Transverse colon (tissue), 4 donors: ENCODE data around the gene SNRNP25. TPM values are rescaled to one million over a fixed set of nuclear protein-coding genes. Genes with fewer than 3 reads are reported as not detected.

ENCODE experiments used
- DNase-seq: peaks from one replicate; pipeline ENCODE4 v3.0.0-alpha.2; 2019
- H3K27ac ChIP-seq, 4 donors: fragments of 200-600 bp; sonication (generic); 2 replicates each; pipeline ENCODE4 v1.5.1; 2016 to 2018; ENCODE audit warnings: inconsistent platforms in 4 of 4
- H3K27me3 ChIP-seq: fragments of 200-600 bp; sonication (generic); 2 replicates; pipeline ENCODE4 v1.5.1; 2017; ENCODE audit warnings: inconsistent platforms
- H3K36me3 ChIP-seq, 4 donors: fragments of 200-600 bp; sonication (generic); 2 replicates each; pipeline ENCODE4 v1.5.1; 2017 to 2019; ENCODE audit warnings: inconsistent platforms in 4 of 4
- H3K4me1 ChIP-seq, 4 donors: fragments of 200-600 bp; sonication (generic); 2 replicates each; pipeline ENCODE4 v1.5.1; 2017 to 2020; ENCODE audit warnings: inconsistent platforms in 4 of 4
- H3K4me3 ChIP-seq, 4 donors: fragments of 200-600 bp; sonication (generic); 1 replicate in 1 of 4; 2 replicates in 3 of 4; pipeline versions ENCODE4 v1.5.1 to v1.6.1; 2017 to 2019; ENCODE audit warnings: inconsistent platforms in 4 of 4
- H3K9me3 ChIP-seq, 2 donors: fragments of 200-600 bp; sonication (generic); 2 replicates each; pipeline ENCODE4 v1.5.1; 2017 to 2019; ENCODE audit warnings: inconsistent platforms in 2 of 2
- CTCF ChIP-seq, 5 experiments: fragments of 200-600 bp in 3 of 5; fragments of 450-650 bp in 2 of 5; sonication (generic) in 3 of 5; IDR thresholded peaks; 1 replicate in 2 of 5; 2 replicates in 3 of 5; pipeline ENCODE4 v1.5.1; 2016 to 2017; ENCODE audit warnings: antibody characterized with exemption in 5 of 5, inconsistent platforms in 3 of 5, mild to moderate bottlenecking in 2 of 5, moderate library complexity in 1 of 5
- EP300 ChIP-seq: sonication (generic); formaldehyde crosslinking; IDR thresholded peaks from one replicate; pipeline ENCODE4 v1.6.1; 2017; ENCODE audit warnings: antibody characterized with exemption, low read depth
- POLR2A ChIP-seq: fragments of 450-650 bp; IDR thresholded peaks from one replicate; pipeline ENCODE4 v1.6.1; 2016; ENCODE audit warnings: antibody characterized with exemption, mild to moderate bottlenecking, moderate library complexity
- POLR2AphosphoS5 ChIP-seq, 3 donors: sonication (generic); formaldehyde crosslinking; IDR thresholded peaks; one replicate each; pipeline ENCODE4 v1.6.1; 2016; ENCODE audit warnings: antibody characterized with exemption in 3 of 3
- WGBS, 2 donors: methylation state at CpG; one replicate each; pipeline ENCODE4 v1.1.5; 2018; ENCODE audit warnings: low coverage in 1 of 2; 5-methylcytosine and 5-hydroxymethylcytosine counted together
- in situ Hi-C, 4 donors: fragments of 200-750 bp; cut with MboI; loops; one replicate each; pipeline versions ENCODE4 v1.15.0 to v1.15.1; 2017; ENCODE audit warnings: low sequenced_read_pairs in 3 of 4, low pct_ligation_motif_present in 1 of 4, low pct_unique_long_range_greater_than_20kb in 1 of 4
- intact Hi-C: fragments of 100-400 bp; cut with DNase I; formaldehyde crosslinking; loops from one replicate; pipeline ENCODE4 v1.15.1; 2023; ENCODE audit warnings: low total_unique reads
- total RNA-seq, 4 donors: library from RNA; depleted of rRNA; stranded (reverse); fragments of >200 nt; gene quantifications; one replicate each; pipeline ENCODE4 v1.1.0, GENCODE V29; 2016

The SNRNP25 gene
- total RNA-seq, 4 donors from 2014 or later = 5.6 to 27.9 (median 20.2) TPM

GRCh38 chr16:62968-63391 is 9.4 kb downstream of the SNRNP25 start:
- Histone ChIP-seq H3K36me3 (no peaks in the 10 kb centered on the region), H3K9me3 (no peaks in the 10 kb centered on the region), H3K4me1 (peaks cover 0 to 12% (median 3%) of the 10 kb centered on the region in 4 donors), H3K27ac (no peak overlapping the region), H3K4me3 (no peak overlapping the region), H3K27me3 (no peaks in the 10 kb centered on the region)
- TF ChIP-seq POLR2A (no peak), EP300 (no peak), POLR2AphosphoS5 (IDR thresholded peaks at IDR 0.05) (no peak), CTCF (IDR thresholded peaks at IDR 0.05) (no peak)
- 96% methylated on average over 21 of the region's 21 CpGs; no CpG with 5 or more reads in 1 of the 2 donors for WGBS, 2 donors
- in situ Hi-C loops = no loop called here
- intact Hi-C loops = no loop called here
- no peak for DNase-seq

- WGBS, 2 donors = 91% methylated on average over 16 of the region's 16 CpGs; no CpG with 5 or more reads in 1 of the 2 donors
- in situ Hi-C loops (no loop called here), intact Hi-C loops (no loop called here)
- no peaks in the 10 kb centered on the region for H3K36me3 ChIP-seq
- H3K27me3 ChIP-seq = no peaks in the 10 kb centered on the region
- H3K27ac ChIP-seq = no peak overlapping the region
- peaks cover 0 to 15% (median 3%) of the 10 kb centered on the region in 4 donors for H3K4me1 ChIP-seq
- no peak for TF ChIP-seq POLR2A
- no peak overlapping the region for H3K4me3 ChIP-seq
- no peaks in the 10 kb centered on the region for H3K9me3 ChIP-seq
- no peak for DNase-seq
These were observed 9.8 kb downstream of the SNRNP25 start for GRCh38 chr16:63466-63865.

DNA sequence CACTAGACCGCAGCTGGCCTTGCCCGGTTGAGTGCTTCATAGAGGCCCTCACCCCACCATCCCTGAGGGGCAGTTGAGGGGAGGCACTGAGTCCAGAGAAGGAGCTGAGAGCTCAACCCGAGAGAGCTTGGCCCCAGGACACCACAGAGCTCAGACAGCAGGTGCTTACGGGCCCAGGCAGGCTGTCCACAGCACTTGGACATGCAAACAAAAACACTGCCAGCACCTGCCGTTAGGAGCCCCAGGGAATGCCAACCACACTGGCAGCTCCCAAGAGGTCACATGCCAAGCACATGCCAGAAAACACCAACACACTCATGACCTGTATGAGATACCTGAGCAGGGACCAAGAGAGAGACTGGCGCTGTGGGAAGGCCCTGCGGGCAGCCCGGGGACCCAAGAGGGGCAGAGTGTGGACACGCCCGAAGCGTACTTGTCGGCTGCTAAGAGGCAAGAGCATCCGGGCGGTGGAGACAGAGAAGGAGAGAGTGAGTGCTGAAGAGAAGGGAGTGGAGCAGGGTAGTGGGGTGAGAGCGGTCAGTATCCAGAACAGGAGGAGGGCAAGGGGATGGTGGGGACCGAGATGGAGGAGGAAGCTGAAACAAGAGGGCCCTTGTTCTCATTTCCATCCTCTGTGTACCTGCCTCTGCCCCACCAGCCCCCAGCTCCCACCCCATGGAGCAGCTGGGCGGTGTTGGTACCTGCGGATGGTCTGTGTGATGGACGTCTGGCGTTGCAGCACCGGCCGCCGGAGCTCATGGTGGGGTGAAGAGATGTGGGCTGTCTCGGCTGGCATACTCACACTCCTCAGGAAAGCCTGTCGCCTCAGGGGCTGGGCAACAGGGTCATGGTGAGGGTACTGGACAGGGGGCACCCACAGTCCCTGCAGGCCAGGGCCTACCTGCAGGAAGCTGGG is 10.6 kb downstream of the SNRNP25 start:
- H3K4me3 ChIP-seq = no peak overlapping the region
- peaks cover 0 to 20% (median 3%) of the 10 kb centered on the region in 4 donors for H3K4me1 ChIP-seq
- no peak for DNase-seq
- in situ Hi-C loops (no loop called here), intact Hi-C loops (no loop called here)
- H3K27me3 ChIP-seq = no peaks in the 10 kb centered on the region
- H3K36me3 ChIP-seq = no peaks in the 10 kb centered on the region
- H3K9me3 ChIP-seq = no peaks in the 10 kb centered on the region
- 88 to 91% methylated on average over 11 to 25 of the region's 25 CpGs for WGBS, 2 donors
- no peak overlapping the region for H3K27ac ChIP-seq
- TF ChIP-seq POLR2A (no peak), EP300 (no peak), CTCF (IDR thresholded peaks at IDR 0.05) (no peak), POLR2AphosphoS5 (IDR thresholded peaks at IDR 0.05) (no peak)

GRCh38 chr16:64914-65255 is 11.3 kb downstream of the SNRNP25 start:
- WGBS, 2 donors = 42 to 89% methylated on average over 4 to 8 of the region's 9 CpGs
- no peaks in the 10 kb centered on the region for H3K9me3 ChIP-seq
- intact Hi-C loops = no loop called here

More at GRCh38 chr16:64914-65255, 11.3 kb downstream of the SNRNP25 start:
- in situ Hi-C loops = no loop called here
- Histone ChIP-seq H3K27me3 (no peaks in the 10 kb centered on the region), H3K36me3 (no peaks in the 10 kb centered on the region), H3K4me1 (peaks cover 0 to 20% (median 3%) of the 10 kb centered on the region in 4 donors), H3K4me3 (no peak overlapping the region), H3K27ac (no peak overlapping the region)
- DNase-seq = no peak
- TF ChIP-seq POLR2AphosphoS5 (IDR thresholded peaks at IDR 0.05) (no peak), POLR2A (no peak), EP300 (no peak), CTCF (IDR thresholded peaks at IDR 0.05) (no peak)
